ENCODE measurements around the gene SNAPC5. TPM values are rescaled to one million over a fixed set of nuclear protein-coding genes. Genes with fewer than 3 reads are reported as not detected.
A peak's percentile ranks its signal among the peaks of the same experiment; 100 is the strongest.
"Not testable (repeated sequence)": the region's sequence is repeated elsewhere in the genome, so short reads cannot be mapped to it uniquely, and the experiment has no call there.

Gene SNAPC5
- total RNA-seq, 5 donors from 2014 or later (not counting 1 experiment from before 2014, with no cell fraction given), result 23.4 to 37.5 (median 34.0) TPM

DNA sequence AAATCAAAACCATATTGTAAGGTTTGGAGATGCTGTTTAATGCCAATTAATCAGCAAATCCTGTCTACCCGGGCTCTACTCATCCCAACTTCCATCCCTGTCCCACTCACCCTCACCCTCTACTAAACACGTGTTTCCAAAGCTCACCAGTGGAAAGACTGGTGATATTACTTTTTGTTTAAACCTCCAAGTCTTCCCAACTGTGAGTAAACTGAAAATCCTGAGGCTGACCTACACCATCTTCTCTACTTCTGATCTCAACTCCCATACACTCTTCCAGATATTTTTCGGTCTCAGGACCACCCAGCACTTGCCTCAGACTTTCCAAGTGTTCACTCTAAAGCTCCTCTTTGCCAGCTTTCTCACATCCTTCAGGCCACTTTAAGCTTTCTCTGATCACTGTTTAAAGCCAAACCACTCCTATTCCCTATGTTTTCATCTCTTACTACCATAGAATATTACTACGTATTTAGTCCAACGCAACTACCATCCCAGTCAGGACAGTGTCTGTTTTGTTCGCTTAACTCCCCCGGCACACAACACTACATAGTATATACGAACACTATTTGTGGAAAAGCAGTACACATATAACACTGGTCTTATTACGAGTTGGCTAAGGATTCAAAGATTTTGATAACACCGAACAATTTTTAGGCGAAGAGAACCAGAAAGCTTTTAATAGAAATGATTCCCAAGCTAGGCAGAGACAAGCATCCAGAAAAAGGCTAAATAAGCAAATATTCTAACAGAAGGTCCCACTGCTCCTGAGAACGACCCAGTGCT, 6.4 kb upstream of the SNAPC5 start:
- Mint-ChIP-seq H3K36me3 (peaks cover 34% of the 10 kb centered on the region), H3K9me3 (no peaks in the 10 kb centered on the region), H3K4me3 (peak overlapping the region; percentile 91 to 100 (median 99)), H3K27me3 (no peaks in the 10 kb centered on the region), H3K27ac (peak overlapping the region; percentile 98), H3K4me1 (peaks cover 52 to 54% (median 52%) of the 10 kb centered on the region in 3 donors)
- ChIA-PET POLR2A (interaction anchor here (0.5 to 1.2 kb wide), 5 partner anchors 32 to 152 kb away, joined by 3 to 16 read pairs (median 4); no protein-coding TSS in a partner anchor), CTCF (interaction anchor here in 1 of 2 donors (0.6 kb wide), 1 partner anchor 64 kb away, joined by 4 read pairs; no protein-coding TSS in a partner anchor)
- Histone ChIP-seq H3K36me3 (ENCODE audit: control insufficient read depth in 2 of 2, extremely low read depth in 1 of 2, insufficient read depth in 1 of 2, low read length in 1 of 2) (peaks cover 0 to 43% of the 10 kb centered on the region in 2 donors), H3K27me3 (replicated peaks in 1 of 2; ENCODE audit: control insufficient read depth in 2 of 2, extremely low read depth in 1 of 2, insufficient read depth in 2 of 2, low read length in 1 of 2) (no peaks in the 10 kb centered on the region), H3K4me1 (ENCODE audit: control insufficient read depth in 1 of 2, extremely low read depth in 1 of 2, insufficient read depth in 2 of 2, low read length in 2 of 2) (peaks cover 23 to 25% of the 10 kb centered on the region in 2 experiments), H3K27ac (ENCODE audit: low read length) (peak overlapping the region; percentile 86), H3K4me3 (ENCODE audit: control insufficient read depth in 1 of 2, extremely low read depth in 1 of 2, low read length in 1 of 2) (peak overlapping the region; percentile 88 to 99), H3K9me3 (no peaks in the 10 kb centered on the region)
- no peak for DNase-seq
- no peak for ATAC-seq (replicated peaks in 1 of 4)
- 0% methylated on average over 4 of the region's 12 CpGs for WGBS (ENCODE audit: insufficient coverage)

DNA sequence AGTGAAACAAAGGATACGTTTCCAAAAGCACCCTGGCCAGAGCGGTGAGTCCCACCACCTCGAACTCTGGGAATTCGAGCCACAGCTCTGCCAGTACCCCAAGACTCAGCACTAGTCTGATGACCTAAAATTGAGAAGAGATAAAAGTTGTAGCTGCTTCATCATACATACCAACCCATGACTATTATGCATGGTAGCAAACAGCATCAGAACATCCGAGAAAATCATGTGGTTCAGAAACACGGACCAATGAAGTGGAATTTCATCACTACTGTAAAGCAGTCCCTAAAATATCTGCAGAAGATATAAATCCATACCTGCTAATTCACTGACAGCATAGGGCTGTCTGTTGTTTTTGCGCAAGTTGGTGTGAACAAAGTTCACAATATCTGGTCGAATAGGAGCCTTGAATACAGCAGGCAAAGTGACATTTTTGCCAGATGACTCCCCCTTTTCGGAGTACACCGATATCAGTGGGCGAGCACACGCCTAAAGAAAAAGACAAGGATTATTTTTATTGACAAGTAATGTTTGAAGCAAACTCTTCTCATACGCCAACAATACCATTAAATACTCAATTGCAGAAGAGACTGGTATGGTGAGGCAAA, 5.6 kb upstream of the SNAPC5 start:
- H3K9me3 Mint-ChIP-seq; ATAC-seq (replicated peaks in 1 of 4); H3K27me3 ChIP-seq (replicated peaks in 1 of 2; ENCODE audit: control insufficient read depth in 2 of 2, extremely low read depth in 1 of 2, insufficient read depth in 2 of 2, low read length in 1 of 2); CTCF ChIA-PET; H3K27me3 Mint-ChIP-seq; DNase-seq; H3K9me3 ChIP-seq: not testable (repeated sequence)
- Mint-ChIP-seq H3K4me1 (peaks cover 59 to 61% (median 59%) of the 10 kb centered on the region in 3 donors), H3K36me3 (peaks cover 35% of the 10 kb centered on the region), H3K4me3 (peak overlapping the region; percentile 91 to 100 (median 99)), H3K27ac (peak overlapping the region; percentile 98)
- Histone ChIP-seq H3K27ac (ENCODE audit: low read length) (peak overlapping the region; percentile 86), H3K36me3 (ENCODE audit: control insufficient read depth in 2 of 2, extremely low read depth in 1 of 2, insufficient read depth in 1 of 2, low read length in 1 of 2) (peaks cover 0 to 51% of the 10 kb centered on the region in 2 donors), H3K4me3 (ENCODE audit: control insufficient read depth in 1 of 2, extremely low read depth in 1 of 2, low read length in 1 of 2) (peak overlapping the region; percentile 88 to 99), H3K4me1 (ENCODE audit: control insufficient read depth in 1 of 2, extremely low read depth in 1 of 2, insufficient read depth in 2 of 2, low read length in 2 of 2) (peaks cover 25 to 27% of the 10 kb centered on the region in 2 experiments)
- WGBS (ENCODE audit: insufficient coverage), result 20% methylated on average over 1 of the region's 13 CpGs
- POLR2A ChIA-PET, result interaction anchor here in 1 of 2 donors (0.6 to 1.2 kb wide), 3 partner anchors 31 to 149 kb away, joined by 3 to 16 read pairs (median 12); no protein-coding TSS in a partner anchor

GRCh38 chr15:66502491-66502890, 4.9 kb upstream of the SNAPC5 start:
- WGBS (ENCODE audit: insufficient coverage), result 50% methylated on average over 8 of the region's 10 CpGs
- CTCF ChIA-PET, result no interaction called here
- Mint-ChIP-seq H3K27ac (peak overlapping the region; percentile 98), H3K27me3 (no peaks in the 10 kb centered on the region), H3K4me3 (peak overlapping the region; percentile 91 to 100 (median 99)), H3K36me3 (peaks cover 40% of the 10 kb centered on the region), H3K4me1 (peaks cover 65 to 68% (median 66%) of the 10 kb centered on the region in 3 donors), H3K9me3 (no peaks in the 10 kb centered on the region)
- POLR2A ChIA-PET, result no interaction called here
- Histone ChIP-seq H3K36me3 (ENCODE audit: control insufficient read depth in 2 of 2, extremely low read depth in 1 of 2, insufficient read depth in 1 of 2, low read length in 1 of 2) (peaks cover 0 to 54% of the 10 kb centered on the region in 2 donors), H3K9me3 (no peaks in the 10 kb centered on the region), H3K27me3 (replicated peaks in 1 of 2; ENCODE audit: control insufficient read depth in 2 of 2, extremely low read depth in 1 of 2, insufficient read depth in 2 of 2, low read length in 1 of 2) (no peaks in the 10 kb centered on the region), H3K4me1 (ENCODE audit: control insufficient read depth in 1 of 2, extremely low read depth in 1 of 2, insufficient read depth in 2 of 2, low read length in 2 of 2) (peaks cover 27 to 33% of the 10 kb centered on the region in 2 experiments), H3K4me3 (ENCODE audit: control insufficient read depth in 1 of 2, extremely low read depth in 1 of 2, low read length in 1 of 2) (no peak overlapping the region), H3K27ac (ENCODE audit: low read length) (peak overlapping the region; percentile 36)
- ATAC-seq (replicated peaks in 1 of 4) (no peak), DNase-seq (no peak)

GRCh38 chr15:66500346-66500745, 2.8 kb upstream of the SNAPC5 start:
- H3K27me3 ChIP-seq (replicated peaks in 1 of 2; ENCODE audit: control insufficient read depth in 2 of 2, extremely low read depth in 1 of 2, insufficient read depth in 2 of 2, low read length in 1 of 2); DNase-seq; H3K27me3 Mint-ChIP-seq; H3K9me3 ChIP-seq; H3K4me3 ChIP-seq (ENCODE audit: control insufficient read depth in 1 of 2, extremely low read depth in 1 of 2, low read length in 1 of 2); H3K4me3 Mint-ChIP-seq; POLR2A ChIA-PET; H3K9me3 Mint-ChIP-seq; H3K27ac ChIP-seq (ENCODE audit: low read length); ATAC-seq (replicated peaks in 1 of 4): not testable (repeated sequence)
- Histone ChIP-seq H3K36me3 (ENCODE audit: control insufficient read depth in 2 of 2, extremely low read depth in 1 of 2, insufficient read depth in 1 of 2, low read length in 1 of 2) (peaks cover 0 to 58% of the 10 kb centered on the region in 2 donors), H3K4me1 (ENCODE audit: control insufficient read depth in 1 of 2, extremely low read depth in 1 of 2, insufficient read depth in 2 of 2, low read length in 2 of 2) (peaks cover 26 to 45% of the 10 kb centered on the region in 2 experiments)
- H3K27ac Mint-ChIP-seq, result peak overlapping the region; percentile 28 to 31
- H3K4me1 Mint-ChIP-seq, result peaks cover 68 to 74% (median 73%) of the 10 kb centered on the region in 3 donors
- WGBS (ENCODE audit: insufficient coverage), result 87% methylated on average over 3 of the region's 7 CpGs
- CTCF ChIA-PET, result interaction anchor here in 1 of 2 donors (1.8 to 3.6 kb wide), 2 partner anchors 29 to 99 kb away, joined by 6 to 40 read pairs; no protein-coding TSS in a partner anchor
- peaks cover 44% of the 10 kb centered on the region for H3K36me3 Mint-ChIP-seq

GRCh38 chr15:66498501-66499386, 1.2 kb upstream of the SNAPC5 start:
- DNase-seq, result peak in 5 of 35 experiments; percentile 7 to 65 (median 19)
- Mint-ChIP-seq H3K4me1 (peaks cover 71 to 75% (median 72%) of the 10 kb centered on the region in 3 donors), H3K36me3 (peaks cover 51% of the 10 kb centered on the region), H3K27ac (peak overlapping the region; percentile 73 to 97), H3K9me3 (no peaks in the 10 kb centered on the region), H3K4me3 (peak overlapping the region in 2 of 3 donors; percentile 96 to 97), H3K27me3 (no peaks in the 10 kb centered on the region)
- ChIA-PET CTCF (interaction anchor here (0.6 to 3.6 kb wide), 19 partner anchors 9 to 1790 kb away, joined by 3 to 40 read pairs (median 5); partner anchors contain the start of genes DIS3L (in 1 of the 2), MAP2K1 (in 1 of the 2) and TIPIN (in 1 of the 2)), POLR2A (interaction anchor here (0.5 to 0.7 kb wide), 4 partner anchors 12 to 894 kb away, joined by 3 to 7 read pairs (median 4); no protein-coding TSS in a partner anchor)
- no peak overlapping the region for H3K4me3 ChIP-seq (ENCODE audit: control insufficient read depth in 1 of 2, extremely low read depth in 1 of 2, low read length in 1 of 2)
- no peaks in the 10 kb centered on the region for H3K27me3 ChIP-seq (replicated peaks in 1 of 2; ENCODE audit: control insufficient read depth in 2 of 2, extremely low read depth in 1 of 2, insufficient read depth in 2 of 2, low read length in 1 of 2)
- H3K36me3 ChIP-seq (ENCODE audit: control insufficient read depth in 2 of 2, extremely low read depth in 1 of 2, insufficient read depth in 1 of 2, low read length in 1 of 2), result peaks cover 0 to 74% of the 10 kb centered on the region in 2 donors
- no peaks in the 10 kb centered on the region for H3K9me3 ChIP-seq
- no peak for ATAC-seq (replicated peaks in 1 of 4)
- H3K4me1 ChIP-seq (ENCODE audit: control insufficient read depth in 1 of 2, extremely low read depth in 1 of 2, insufficient read depth in 2 of 2, low read length in 2 of 2), result peaks cover 22 to 41% of the 10 kb centered on the region in 2 experiments
- 60% methylated on average over 1 of the region's 3 CpGs for WGBS (ENCODE audit: insufficient coverage)
- H3K27ac ChIP-seq (ENCODE audit: low read length), result peak overlapping the region; percentile 89
